Measurements from ENCODE around the gene PHF1.

GRCh38 chr6:33418690-33419291, 8.0 kb downstream of the PHF1 start:
- no peak for TF ChIP-seq EZH2 (IDR thresholded peaks at IDR 0.05; ENCODE audit: insufficient read depth, poor library complexity, severe bottlenecking)
- TF ChIP-seq EZH2phosphoT487 (IDR thresholded peaks at IDR 0.05; ENCODE audit: insufficient read depth, low read depth), result no peak
